Naive B cell (primary cell): ENCODE measurements around the gene CDYL. TPM values are rescaled to one million over a fixed set of nuclear protein-coding genes. Genes with fewer than 3 reads are reported as not detected.
A peak's percentile ranks its signal among the peaks of the same experiment; 100 is the strongest.

Experiments
- ATAC-seq, 2 donors: fragments of 150-1000 bp; cut with Tn5 transposase; 2 replicates each; pipeline ENCODE4 v1.10.0; 2021; ENCODE audit warnings: low read depth in 2 of 2, mild to moderate bottlenecking in 2 of 2, moderate library complexity in 2 of 2
- DNase-seq: peaks from one replicate; pipeline ENCODE4 v3.0.0; 2022
- H3K27ac Mint-ChIP-seq, 6 donors: one replicate each; pipeline ENCODE4 v1.8.0; 2020 to 2022; ENCODE audit warnings: mild to moderate bottlenecking in 6 of 6, mixed read lengths in 6 of 6, moderate library complexity in 5 of 6, inconsistent platforms in 2 of 6
- H3K27me3 Mint-ChIP-seq, 3 donors: one replicate each; pipeline ENCODE4 v1.8.0; 2021 to 2022; ENCODE audit warnings: mixed read lengths in 3 of 3, mild to moderate bottlenecking in 1 of 3
- H3K36me3 Mint-ChIP-seq, 2 donors: one replicate each; pipeline ENCODE4 v1.8.0; 2020 to 2022; ENCODE audit warnings: mixed read lengths in 2 of 2, inconsistent platforms in 1 of 2, mild to moderate bottlenecking in 1 of 2
- H3K4me1 Mint-ChIP-seq, 3 donors: one replicate each; pipeline ENCODE4 v1.8.0; 2020 to 2022; ENCODE audit warnings: mixed read lengths in 3 of 3, inconsistent platforms in 1 of 3, mild to moderate bottlenecking in 1 of 3, moderate library complexity in 1 of 3
- H3K4me3 Mint-ChIP-seq, 8 donors: one replicate each; pipeline ENCODE4 v1.8.0; 2020 to 2022; ENCODE audit warnings: mild to moderate bottlenecking in 8 of 8, mixed read lengths in 8 of 8, moderate library complexity in 8 of 8, inconsistent platforms in 2 of 8
- H3K9me3 Mint-ChIP-seq, 7 donors: one replicate each; pipeline ENCODE4 v1.8.0; 2020 to 2022; ENCODE audit warnings: mixed read lengths in 7 of 7, mild to moderate bottlenecking in 5 of 7, inconsistent platforms in 2 of 7, moderate library complexity in 1 of 7
- polyA plus RNA-seq, 6 donors: library from polyadenylated mRNA; unstranded; fragments of 300-500 nt; fragmentation: Illumina TruSeq; gene quantifications; one replicate each; pipeline ENCODE4 v1.2.3, GENCODE V29; 2021; ENCODE audit warnings: low read depth in 6 of 6

CDYL gene
- polyA plus RNA-seq, 6 donors from 2014 or later, result 5.5 to 9.8 (median 7.8) TPM

DNA sequence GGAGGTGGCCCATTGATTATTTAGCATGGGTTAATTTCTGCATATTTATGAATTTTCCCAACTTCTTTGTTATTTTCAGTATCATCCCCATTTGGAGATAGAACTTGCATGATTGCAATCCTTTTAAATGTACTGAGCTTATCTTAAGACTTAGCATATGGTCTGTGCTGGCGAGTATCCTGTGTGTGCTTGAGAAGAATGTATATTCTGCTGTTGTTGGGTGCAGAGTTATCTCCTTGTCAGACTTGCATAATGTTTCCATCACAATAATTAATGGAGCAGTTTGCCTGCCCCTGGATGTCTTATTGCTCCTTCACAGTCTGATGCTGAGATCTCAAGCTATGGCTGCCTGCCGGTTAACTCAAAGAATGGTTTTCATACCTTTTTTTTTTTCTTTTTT lies 112.6 kb downstream of the CDYL start:
- H3K27ac Mint-ChIP-seq, result no peak overlapping the region
- H3K9me3 Mint-ChIP-seq, result no peaks in the 10 kb centered on the region
- ATAC-seq (no peak), DNase-seq (no peak)
- no peak overlapping the region for H3K4me3 Mint-ChIP-seq
- no peaks in the 10 kb centered on the region for H3K27me3 Mint-ChIP-seq
- H3K4me1 Mint-ChIP-seq, result peaks cover 56 to 66% (median 56%) of the 10 kb centered on the region in 3 donors
- H3K36me3 Mint-ChIP-seq, result peaks cover 15 to 17% of the 10 kb centered on the region in 2 donors

DNA sequence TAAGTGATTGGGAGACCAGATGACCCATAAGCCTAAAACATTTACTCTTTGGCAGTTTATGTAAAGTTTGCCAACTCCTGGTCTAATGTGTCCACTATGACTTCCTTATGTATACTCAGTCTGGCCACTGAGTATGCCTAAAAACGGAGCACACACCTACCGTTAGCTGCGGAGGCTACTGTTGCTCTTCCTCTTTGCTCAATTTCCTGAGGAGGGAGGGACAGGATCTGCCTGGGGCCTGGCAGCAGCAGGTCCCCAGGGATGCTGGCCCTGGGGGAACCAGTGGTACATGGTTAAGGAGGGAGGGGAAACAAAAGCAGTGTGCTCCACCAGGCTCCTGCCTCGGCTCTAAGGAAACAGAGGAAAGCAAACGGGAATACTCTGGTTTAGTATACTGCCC lies 113.5 kb downstream of the CDYL start:
- peaks cover 17 to 23% of the 10 kb centered on the region in 2 donors for H3K36me3 Mint-ChIP-seq
- peaks cover 47 to 58% (median 48%) of the 10 kb centered on the region in 3 donors for H3K4me1 Mint-ChIP-seq
- no peaks in the 10 kb centered on the region for H3K27me3 Mint-ChIP-seq
- peak overlapping the region in 5 of 8 donors; percentile 3 to 48 (median 29) for H3K4me3 Mint-ChIP-seq
- DNase-seq (no peak), ATAC-seq (peak; percentile 55 to 65)
- H3K27ac Mint-ChIP-seq, result peak overlapping the region in 4 of 6 donors; percentile 26 to 85 (median 70)
- H3K9me3 Mint-ChIP-seq, result no peaks in the 10 kb centered on the region

DNA sequence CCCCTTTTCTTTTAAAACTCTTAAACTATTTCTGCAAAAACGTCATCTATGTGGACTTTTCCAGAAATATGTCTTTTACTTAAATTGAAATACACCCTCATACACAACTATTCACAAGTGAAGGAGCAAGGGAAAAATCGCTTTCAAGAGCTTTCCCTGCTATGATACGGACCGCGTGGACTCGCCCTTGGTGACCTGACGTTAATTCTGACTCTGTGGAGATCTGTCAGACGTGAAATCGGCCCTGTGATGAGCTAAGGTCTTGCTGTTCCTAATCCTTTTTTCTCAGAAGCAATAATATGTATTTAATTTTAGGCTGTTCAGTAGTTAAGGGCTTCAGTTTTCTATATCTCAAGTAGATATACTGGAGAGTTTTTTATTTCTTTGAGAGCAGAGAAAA lies 114.0 kb downstream of the CDYL start:
- Mint-ChIP-seq H3K9me3 (no peaks in the 10 kb centered on the region), H3K36me3 (peaks cover 17 to 25% of the 10 kb centered on the region in 2 donors), H3K27me3 (no peaks in the 10 kb centered on the region), H3K27ac (peak overlapping the region in 4 of 6 donors; percentile 26 to 91 (median 70)), H3K4me1 (peaks cover 43 to 55% (median 45%) of the 10 kb centered on the region in 3 donors), H3K4me3 (peak overlapping the region in 2 of 8 donors; percentile 5 to 40)
- no peak for ATAC-seq
- DNase-seq, result no peak

DNA sequence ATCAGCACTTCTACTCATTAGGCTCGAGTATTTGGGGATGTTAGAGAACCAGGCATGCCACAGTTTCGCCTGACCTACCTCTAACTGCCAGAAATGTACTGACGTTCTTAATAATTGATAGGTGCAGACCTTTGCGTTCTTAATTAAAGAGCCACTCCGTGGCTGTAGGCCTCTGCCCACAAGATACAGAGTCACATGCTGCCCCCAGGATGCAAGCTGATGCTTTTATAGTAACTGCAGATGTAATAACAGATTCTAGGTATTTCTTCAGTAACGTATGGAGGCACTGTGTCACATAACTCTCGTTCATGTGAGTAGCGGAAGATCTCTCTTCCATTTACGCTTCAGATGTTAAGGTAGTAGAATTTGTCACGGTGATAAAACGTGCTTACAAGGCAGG lies 114.4 kb downstream of the CDYL start:
- Mint-ChIP-seq H3K27ac (peak overlapping the region in 3 of 6 donors; percentile 13 to 91 (median 27)), H3K27me3 (no peaks in the 10 kb centered on the region), H3K9me3 (no peaks in the 10 kb centered on the region), H3K4me3 (no peak overlapping the region), H3K36me3 (peaks cover 17 to 28% of the 10 kb centered on the region in 2 donors), H3K4me1 (peaks cover 39 to 51% (median 41%) of the 10 kb centered on the region in 3 donors)
- ATAC-seq (no peak), DNase-seq (no peak)

DNA sequence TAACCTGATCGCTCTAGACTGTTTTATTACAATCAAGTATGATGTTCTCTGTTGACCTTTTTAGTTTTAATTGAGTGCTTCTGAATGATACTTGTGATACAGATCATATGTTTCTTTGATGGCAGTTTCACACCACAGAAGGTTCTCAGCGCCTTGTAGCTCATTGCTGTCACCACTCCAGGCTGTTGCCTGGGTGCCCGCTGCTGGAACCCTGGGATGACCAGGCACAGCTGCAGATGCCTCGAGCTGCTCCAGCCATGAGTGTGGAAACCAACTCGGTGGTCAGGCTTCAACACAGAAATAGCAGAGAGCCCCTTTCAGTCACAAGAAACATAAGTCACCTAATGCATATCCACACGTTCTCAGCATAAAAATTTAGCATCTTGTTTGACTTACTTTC lies 114.9 kb downstream of the CDYL start:
- peak overlapping the region in 2 of 6 donors; percentile 27 to 43 for H3K27ac Mint-ChIP-seq

DNA sequence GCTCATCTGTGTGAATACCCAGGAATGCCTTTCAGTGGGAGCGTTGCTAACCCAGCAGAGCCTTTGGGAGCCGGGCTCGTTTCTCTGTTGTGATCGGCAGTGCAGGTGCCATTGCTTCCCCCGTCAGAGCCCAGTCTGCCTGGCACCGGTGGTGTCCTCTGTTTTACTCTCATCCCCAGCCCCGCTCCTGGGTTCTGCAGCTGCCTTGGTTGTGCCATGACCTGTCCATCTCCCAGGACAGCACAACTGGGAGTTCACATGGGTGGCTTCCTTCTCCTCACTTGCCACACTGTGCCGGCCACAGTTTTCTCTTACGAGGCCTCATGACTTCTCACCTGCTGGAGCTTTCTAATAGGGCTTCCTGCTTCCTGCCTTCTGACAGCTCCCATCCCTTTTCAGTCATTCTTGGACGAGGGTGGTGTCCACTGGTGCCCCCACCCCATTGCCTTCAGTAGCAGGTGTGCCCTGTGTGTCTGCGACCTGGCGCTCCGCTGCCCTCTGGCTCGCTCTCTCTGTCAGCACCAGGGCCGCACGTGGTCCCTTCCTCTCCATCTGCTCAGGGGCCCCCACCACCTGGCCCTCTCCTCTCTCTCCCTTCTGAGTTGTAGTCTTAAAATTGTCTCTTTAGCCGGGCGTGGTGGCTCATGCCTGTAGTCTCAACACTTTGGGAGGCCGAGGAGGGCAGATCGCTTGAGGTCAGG lies 116.7 kb downstream of the CDYL start:
- Mint-ChIP-seq H3K27me3 (no peaks in the 10 kb centered on the region), H3K4me3 (no peak overlapping the region), H3K4me1 (peaks cover 23 to 40% (median 24%) of the 10 kb centered on the region in 3 donors), H3K27ac (peak overlapping the region in 3 of 6 donors; percentile 53 to 70 (median 54)), H3K36me3 (peaks cover 31 to 42% of the 10 kb centered on the region in 2 donors), H3K9me3 (no peaks in the 10 kb centered on the region)
- DNase-seq, result no peak
- ATAC-seq, result no peak

More for the DNA sequence above, 114.9 kb downstream of the CDYL start:
- Mint-ChIP-seq H3K9me3 (no peaks in the 10 kb centered on the region), H3K27me3 (no peaks in the 10 kb centered on the region), H3K4me1 (peaks cover 34 to 50% (median 36%) of the 10 kb centered on the region in 3 donors), H3K36me3 (peaks cover 20 to 33% of the 10 kb centered on the region in 2 donors), H3K4me3 (no peak overlapping the region)
- DNase-seq (no peak), ATAC-seq (no peak)

DNA sequence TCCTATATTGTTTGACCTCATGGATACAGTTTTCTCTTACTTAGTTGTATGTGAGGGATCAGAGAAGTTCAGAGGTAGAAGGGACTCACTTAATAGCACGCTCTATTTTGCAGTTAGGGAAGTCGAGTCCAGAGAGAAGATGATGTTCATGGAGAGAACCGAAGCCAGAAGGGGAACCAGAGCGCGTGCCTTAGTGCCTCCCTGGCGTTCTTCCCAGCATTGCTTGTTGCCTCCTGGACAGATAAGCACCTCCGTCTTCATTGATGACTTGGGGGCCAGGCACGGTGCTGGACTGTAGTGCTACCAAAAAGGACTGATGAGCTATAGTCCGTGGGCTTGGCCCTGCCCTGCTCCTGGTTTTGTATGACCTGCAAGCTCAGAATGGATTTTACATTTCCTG lies 117.8 kb downstream of the CDYL start:
- H3K4me3 Mint-ChIP-seq, result no peak overlapping the region
- H3K27me3 Mint-ChIP-seq, result no peaks in the 10 kb centered on the region
- H3K36me3 Mint-ChIP-seq, result peaks cover 32 to 45% of the 10 kb centered on the region in 2 donors
- DNase-seq, result no peak
- peaks cover 0 to 3% (median under 1%) of the 10 kb centered on the region in 7 donors for H3K9me3 Mint-ChIP-seq
- ATAC-seq, result no peak
- peaks cover 17 to 33% (median 18%) of the 10 kb centered on the region in 3 donors for H3K4me1 Mint-ChIP-seq
- no peak overlapping the region for H3K27ac Mint-ChIP-seq

DNA sequence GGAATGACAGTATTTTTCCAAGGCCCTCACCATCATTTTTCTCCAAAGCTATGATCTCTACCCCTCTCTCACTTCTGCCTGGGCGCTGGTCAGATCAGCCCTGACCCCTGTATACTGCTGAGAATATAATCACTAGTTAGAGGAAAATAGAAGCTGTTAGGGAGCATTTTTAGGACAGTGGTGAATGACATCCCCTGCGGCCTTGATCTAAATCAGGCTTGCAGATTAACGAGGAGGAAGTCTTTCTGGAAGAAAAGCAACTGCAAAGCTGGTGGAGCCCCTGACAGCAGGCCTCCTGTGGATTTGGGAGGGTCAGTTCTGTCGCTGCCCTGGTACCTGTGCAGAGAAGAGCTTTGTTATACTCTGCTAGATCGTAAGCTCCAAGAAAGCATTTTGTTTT lies 119.8 kb downstream of the CDYL start:
- DNase-seq (no peak), ATAC-seq (no peak)
- peak overlapping the region in 1 of 6 donors; percentile 3 for H3K27ac Mint-ChIP-seq
- H3K4me1 Mint-ChIP-seq, result peaks cover 5 to 22% (median 5%) of the 10 kb centered on the region in 3 donors
- peaks cover 38 to 51% of the 10 kb centered on the region in 2 donors for H3K36me3 Mint-ChIP-seq
- no peaks in the 10 kb centered on the region for H3K27me3 Mint-ChIP-seq
- H3K4me3 Mint-ChIP-seq, result no peak overlapping the region
- H3K9me3 Mint-ChIP-seq, result peaks cover 0 to 10% (median 4%) of the 10 kb centered on the region in 7 donors

DNA sequence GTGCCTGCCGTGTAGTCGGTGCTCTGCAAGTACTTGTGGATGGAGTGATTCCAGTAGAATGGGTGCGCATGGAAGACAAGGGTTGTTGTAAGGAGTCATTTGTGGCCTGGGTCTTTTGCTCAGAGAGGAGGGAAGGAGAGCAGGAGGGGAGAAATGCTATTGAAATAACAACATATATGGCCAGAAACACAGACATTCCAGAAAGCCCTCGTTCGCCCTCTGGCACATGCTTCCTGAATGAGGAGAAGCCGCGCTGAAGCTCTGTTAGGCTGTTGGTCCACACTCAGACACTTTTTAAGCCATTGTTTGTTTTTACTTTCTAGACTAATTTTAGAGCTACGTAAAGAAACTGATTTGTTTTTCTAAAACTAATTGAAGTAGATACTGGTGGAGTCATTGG lies 120.2 kb downstream of the CDYL start:
- ATAC-seq (no peak), DNase-seq (no peak)
- peak overlapping the region in 1 of 8 donors; percentile 58 for H3K4me3 Mint-ChIP-seq
- peak overlapping the region in 1 of 6 donors; percentile 3 for H3K27ac Mint-ChIP-seq
- H3K27me3 Mint-ChIP-seq, result no peaks in the 10 kb centered on the region
- peaks cover 0 to 10% (median 4%) of the 10 kb centered on the region in 7 donors for H3K9me3 Mint-ChIP-seq
- peaks cover 37 to 51% of the 10 kb centered on the region in 2 donors for H3K36me3 Mint-ChIP-seq
- H3K4me1 Mint-ChIP-seq, result peaks cover 8 to 27% (median 9%) of the 10 kb centered on the region in 3 donors

DNA sequence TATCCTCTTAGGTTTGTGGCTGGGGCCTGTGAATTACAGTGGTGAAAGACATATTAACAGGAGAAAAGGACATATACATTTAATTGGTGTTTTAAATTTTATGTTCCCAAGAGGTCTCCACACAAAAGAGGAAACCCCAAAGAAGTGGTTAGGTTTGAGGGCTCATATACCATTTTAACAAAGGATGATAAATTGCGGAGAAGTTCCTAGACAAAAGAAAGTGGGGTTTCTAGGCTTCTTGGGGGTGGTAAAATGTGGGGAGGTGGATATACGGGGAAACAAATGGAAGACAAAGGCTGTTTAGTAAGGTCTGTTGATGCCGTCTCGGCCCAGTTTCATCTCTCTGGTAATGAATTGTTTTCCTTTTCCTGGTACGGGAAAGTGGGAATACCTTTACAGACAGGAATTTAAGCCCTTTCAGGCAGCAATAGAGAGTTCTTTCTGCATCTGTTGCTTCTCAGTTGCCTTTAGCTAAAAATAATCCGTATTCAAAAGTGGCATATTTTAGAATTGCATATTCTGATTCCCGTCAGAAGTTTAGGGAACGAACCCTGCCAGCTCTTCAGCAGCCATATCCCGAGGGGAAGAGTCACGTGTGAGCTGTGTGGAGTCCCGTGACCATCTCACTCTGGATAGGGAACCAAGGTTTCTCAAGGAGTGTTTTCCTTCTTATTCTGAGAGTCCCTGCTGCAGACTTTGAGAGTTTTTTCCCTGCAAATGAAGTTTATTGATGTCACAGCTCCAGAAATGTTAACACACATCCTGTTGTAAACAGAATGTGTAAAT lies 123.2 kb downstream of the CDYL start:
- peaks cover 10 to 29% (median 28%) of the 10 kb centered on the region in 3 donors for H3K4me1 Mint-ChIP-seq
- peaks cover 22 to 33% of the 10 kb centered on the region in 2 donors for H3K36me3 Mint-ChIP-seq
- peaks cover 0 to 10% (median 4%) of the 10 kb centered on the region in 7 donors for H3K9me3 Mint-ChIP-seq
- H3K27ac Mint-ChIP-seq, result peak overlapping the region in 1 of 6 donors; percentile 23
- ATAC-seq (no peak), DNase-seq (no peak)
- no peaks in the 10 kb centered on the region for H3K27me3 Mint-ChIP-seq
- H3K4me3 Mint-ChIP-seq, result no peak overlapping the region

DNA sequence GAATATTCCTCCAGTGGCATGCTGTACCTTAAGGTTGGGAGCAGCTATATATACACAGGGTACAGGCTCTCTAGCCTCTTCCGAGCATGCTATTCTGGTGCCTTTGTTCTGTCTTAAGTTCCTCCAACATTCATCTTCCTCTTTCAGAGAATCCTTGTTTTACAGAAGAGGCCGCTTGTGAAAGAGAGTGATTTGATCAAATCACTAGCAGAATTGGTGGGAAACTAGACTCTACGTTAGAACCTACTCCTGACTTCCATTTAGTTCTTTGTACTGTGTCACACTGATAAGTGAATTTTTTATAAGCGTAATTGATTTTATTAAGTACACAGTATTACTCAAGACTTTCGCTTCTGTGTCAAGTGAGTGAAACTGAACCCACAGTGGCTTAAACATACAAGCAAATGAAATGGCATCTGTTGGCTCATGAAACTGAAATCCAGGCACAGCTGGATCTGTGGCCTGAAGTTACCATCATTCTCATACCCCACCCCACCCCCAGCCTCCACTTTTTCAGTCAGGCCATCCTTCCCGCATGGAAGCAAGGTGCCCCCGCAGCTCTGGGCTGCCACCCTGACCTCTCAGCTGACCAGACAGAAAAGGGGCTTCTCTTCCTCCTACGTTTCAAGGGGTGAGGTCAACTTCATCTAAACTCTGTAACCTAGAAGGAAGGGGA lies 125.3 kb downstream of the CDYL start:
- Mint-ChIP-seq H3K4me1 (peaks cover 24 to 44% (median 35%) of the 10 kb centered on the region in 3 donors), H3K36me3 (peaks cover 15 to 20% of the 10 kb centered on the region in 2 donors), H3K9me3 (peaks cover 0 to 10% (median 4%) of the 10 kb centered on the region in 7 donors), H3K27me3 (no peaks in the 10 kb centered on the region), H3K27ac (peak overlapping the region in 5 of 6 donors; percentile 29 to 86 (median 77)), H3K4me3 (peak overlapping the region in 1 of 8 donors; percentile 47)
- DNase-seq, result no peak
- no peak for ATAC-seq

DNA sequence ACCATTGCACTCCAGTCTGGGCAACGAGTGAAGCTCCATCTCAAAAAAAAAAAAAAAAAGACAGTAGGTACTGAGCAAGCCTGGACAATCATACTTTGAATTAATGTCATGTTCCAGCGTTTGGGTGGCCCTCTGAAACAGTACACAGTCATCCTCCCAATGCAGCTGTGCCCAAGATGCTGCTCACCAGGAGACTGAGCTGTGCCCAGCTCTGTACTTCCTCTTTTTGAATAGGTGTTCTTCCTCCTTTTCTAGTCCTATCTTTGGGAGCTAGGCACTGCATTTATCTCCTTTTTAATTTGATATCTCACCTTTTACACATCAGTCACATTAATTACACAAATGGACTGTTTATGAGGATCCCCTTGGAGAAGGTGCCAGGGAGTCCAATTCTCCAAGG lies 126.2 kb downstream of the CDYL start:
- no peaks in the 10 kb centered on the region for H3K27me3 Mint-ChIP-seq
- peak overlapping the region in 3 of 6 donors; percentile 2 to 86 (median 27) for H3K27ac Mint-ChIP-seq
- peaks cover 30 to 52% (median 43%) of the 10 kb centered on the region in 3 donors for H3K4me1 Mint-ChIP-seq
- H3K36me3 Mint-ChIP-seq, result peaks cover 9 to 15% of the 10 kb centered on the region in 2 donors
- H3K9me3 Mint-ChIP-seq, result peaks cover 0 to 10% (median 4%) of the 10 kb centered on the region in 7 donors
- H3K4me3 Mint-ChIP-seq, result no peak overlapping the region
- DNase-seq (peak; percentile 14), ATAC-seq (peak; percentile 89 to 92)

DNA sequence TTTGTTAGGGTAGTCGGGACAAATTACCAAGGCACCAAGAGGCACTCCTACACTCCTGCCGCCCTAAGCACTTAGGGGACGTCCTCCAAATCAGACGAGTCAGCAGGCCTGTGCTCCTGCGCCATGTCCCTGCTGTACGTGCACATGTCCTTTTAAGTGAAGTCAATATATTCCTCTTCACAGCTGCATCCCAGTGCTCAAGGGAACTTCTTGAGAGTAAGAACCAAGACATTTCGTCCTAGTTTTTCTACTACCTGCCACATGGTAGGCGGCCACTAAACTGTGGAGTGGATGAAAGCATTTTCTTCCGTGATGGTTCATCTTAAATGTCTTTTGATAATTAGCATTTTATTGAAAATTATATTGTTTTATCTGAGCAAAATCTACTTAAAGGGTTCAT lies 126.9 kb downstream of the CDYL start:
- Mint-ChIP-seq H3K36me3 (peaks cover 8 to 14% of the 10 kb centered on the region in 2 donors), H3K4me3 (no peak overlapping the region), H3K27me3 (no peaks in the 10 kb centered on the region), H3K9me3 (peaks cover 0 to 10% (median 4%) of the 10 kb centered on the region in 7 donors), H3K27ac (peak overlapping the region in 1 of 6 donors; percentile 65), H3K4me1 (peaks cover 36 to 57% (median 51%) of the 10 kb centered on the region in 3 donors)
- no peak for DNase-seq
- no peak for ATAC-seq
